HepG2 (cell line): ENCODE data around the gene LTBR. TPM values are rescaled to one million over a fixed set of nuclear protein-coding genes. Genes with fewer than 3 reads are reported as not detected.
A peak's percentile ranks its signal among the peaks of the same experiment; 100 is the strongest.

Experiments
- AKAP8 ChIP-seq: sonication (generic); formaldehyde crosslinking; IDR thresholded peaks from 2 replicates; pipeline ENCODE4 v1.5.1; 2020; ENCODE audit warnings: mild to moderate bottlenecking, missing genetic modification reagents
- BRD4 ChIP-seq: sonication (generic); formaldehyde crosslinking; IDR thresholded peaks from 2 replicates; pipeline ENCODE4 v1.4.0; 2020; ENCODE audit warnings: missing genetic modification reagents
- FOXP1 ChIP-seq, 2 experiments: fragments of 450-650 bp in 1 of 2; IDR thresholded peaks; 2 replicates each; pipeline ENCODE4 v1.6.1; 2017 to 2018; ENCODE audit warnings: antibody characterized with exemption in 1 of 2
- GATAD2A ChIP-seq: IDR thresholded peaks from 2 replicates; pipeline ENCODE4 v1.6.1; 2016
- JUN ChIP-seq: sonication (generic); formaldehyde crosslinking; IDR thresholded peaks from 2 replicates; pipeline ENCODE4 v1.4.0; 2020; ENCODE audit warnings: mild to moderate bottlenecking, missing genetic modification reagents
- MTA1 ChIP-seq: sonication (generic); formaldehyde crosslinking; IDR thresholded peaks from 2 replicates; pipeline ENCODE4 v1.4.0; 2020; ENCODE audit warnings: missing genetic modification reagents, mild to moderate bottlenecking, borderline replicate concordance
- MXI1 ChIP-seq: IDR thresholded peaks from 3 replicates; pipeline ENCODE4 v1.6.1; 2012; ENCODE audit warnings: low read depth, low read length, inconsistent platforms, borderline replicate concordance
- POLR2G ChIP-seq: fragments of 200-400 bp; formaldehyde crosslinking; IDR thresholded peaks from 2 replicates; pipeline ENCODE4 v1.6.1; 2018; ENCODE audit warnings: mild to moderate bottlenecking, low read depth, low read length, moderate library complexity
- RCOR2 ChIP-seq: IDR thresholded peaks from 2 replicates; pipeline ENCODE4 v1.6.1; 2016; ENCODE audit warnings: missing biosample characterization, missing genetic modification reagents
- STAG1 ChIP-seq: sonication (generic); formaldehyde crosslinking; IDR thresholded peaks from 2 replicates; pipeline ENCODE4 v1.4.0; 2020; ENCODE audit warnings: missing genetic modification reagents
- TFE3 ChIP-seq: IDR thresholded peaks from 2 replicates; pipeline ENCODE4 v1.6.1; 2016
- XRCC5 ChIP-seq: fragments of 200-400 bp; formaldehyde crosslinking; optimal IDR thresholded peaks from 2 replicates; pipeline ENCODE3; 2017; ENCODE audit warnings: mild to moderate bottlenecking, low read length
- ZBTB42 ChIP-seq: sonication (generic); formaldehyde crosslinking; IDR thresholded peaks from 2 replicates; pipeline ENCODE4 v1.5.0; 2020; ENCODE audit warnings: mild to moderate bottlenecking, missing genetic modification reagents
- ZNF263 ChIP-seq: sonication (generic); formaldehyde crosslinking; IDR thresholded peaks from 2 replicates; pipeline ENCODE4 v1.4.0; 2020; ENCODE audit warnings: missing genetic modification reagents
- ZNF407 ChIP-seq: sonication (generic); formaldehyde crosslinking; IDR thresholded peaks from one replicate; pipeline ENCODE4 v1.5.1; 2020; ENCODE audit warnings: mild to moderate bottlenecking, missing genetic modification reagents; ENCODE audit errors: not compliant biosample characterization
- ZNF543 ChIP-seq: sonication (generic); formaldehyde crosslinking; IDR thresholded peaks from 2 replicates; pipeline ENCODE4 v1.4.0; 2020; ENCODE audit warnings: mild to moderate bottlenecking, missing genetic modification reagents
- ZNF547 ChIP-seq: sonication (generic); formaldehyde crosslinking; IDR thresholded peaks from 2 replicates; pipeline ENCODE4 v1.5.1; 2020; ENCODE audit warnings: mild to moderate bottlenecking, missing genetic modification reagents
- ZNF720 ChIP-seq: sonication (generic); formaldehyde crosslinking; IDR thresholded peaks from 2 replicates; pipeline ENCODE4 v1.4.0; 2020; ENCODE audit warnings: missing genetic modification reagents
- ZNF780A ChIP-seq: sonication (generic); formaldehyde crosslinking; IDR thresholded peaks from 2 replicates; pipeline ENCODE4 v1.8.0; 2022; ENCODE audit warnings: mild to moderate bottlenecking, missing genetic modification reagents, moderate library complexity
- polyA plus RNA-seq, 8 experiments: library from polyadenylated mRNA; depleted of rRNA in 3 of 8; stranded (reverse) in 7 of 8; unstranded in 1 of 8; fragments of >200 nt; fragmentation: Illumina TruSeq in 4 of 8; extraction: Trizol in 4 of 8; gene quantifications; 2 replicates each; pipeline versions ENCODE4 v1.2.1 to v1.2.3, GENCODE V29; 2011 to 2016; ENCODE audit warnings: low read depth in 4 of 8, missing spikeins in 1 of 8, mixed read lengths in 1 of 8; ENCODE audit not compliant: insufficient read depth in 1 of 8
- total RNA-seq, 5 experiments: library from RNA; depleted of rRNA; stranded (reverse); fragments of >200 nt; fragmentation: Illumina TruSeq; extraction: Trizol; gene quantifications; 2 replicates each; pipeline ENCODE4 v1.2.3, GENCODE V29; 2016; ENCODE audit warnings: low read depth in 1 of 5

Gene LTBR
- total and polyA plus RNA-seq, 2 of the 13 experiments (the other 11 are each of a cell fraction or from before 2014, with no cell fraction given), result 31.4 to 34.8 TPM

- TF ChIP-seq TFE3 (CRISPR knock-in tag) (0 out of 2 replicates have a peak, but pooled peaks have one; percentile 25), JUN (CRISPR knock-in tag) (no peak), XRCC5 (peak; percentile 39), FOXP1 (IDR thresholded peaks at IDR 0.05) (no peak), FOXP1 (CRISPR knock-in tag; IDR thresholded peaks at IDR 0.05) (0 out of 2 replicates have a peak, but pooled peaks have one; percentile 16), POLR2G (peak; percentile 64), MTA1 (CRISPR knock-in tag) (0 out of 2 replicates have a peak, but pooled peaks have one; percentile 29), ZNF543 (CRISPR knock-in tag) (no peak; the same call in 1 of the 2 replicates), GATAD2A (CRISPR knock-in tag) (peak; percentile 48), ZNF547 (no peak), RCOR2 (CRISPR knock-in tag) (no peak), ZNF263 (CRISPR knock-in tag) (peak; percentile 46; the same call in 1 of the 2 replicates), ZNF407 (no peak), STAG1 (CRISPR knock-in tag) (peak; percentile 32), ZNF780A (0 out of 2 replicates have a peak, but pooled peaks have one; percentile 0), BRD4 (CRISPR knock-in tag) (peak; percentile 55; the same call in 1 of the 2 replicates), ZNF720 (CRISPR knock-in tag) (no peak), ZBTB42 (CRISPR knock-in tag) (no peak), MXI1 (no peak), AKAP8 (no peak)
These were observed 7.7 kb upstream of the LTBR start (continued) for GRCh38 chr12:6376079-6376869.
